Measurements from ENCODE around the gene DCXR. TPM values are rescaled to one million over a fixed set of nuclear protein-coding genes. Genes with fewer than 3 reads are reported as not detected.

DCXR gene
- total and polyA plus RNA-seq, 2 of the 13 experiments (the other 11 are each of a cell fraction or from before 2014, with no cell fraction given), result 287 to 311 TPM

GRCh38 chr17:81992306-81993102 lies 45.0 kb downstream of the DCXR start (continued):
- peak; percentile 98 for TF ChIP-seq ZNF589 (CRISPR knock-in tag; conservative IDR thresholded peaks at IDR 0.05)
- peak; percentile 88 for TF ChIP-seq EED (CRISPR knock-in tag; IDR thresholded peaks at IDR 0.05)
- peak; percentile 97 for TF ChIP-seq BORCS8-MEF2B (CRISPR knock-in tag; IDR thresholded peaks at IDR 0.05)
- TF ChIP-seq, protein P1, sequence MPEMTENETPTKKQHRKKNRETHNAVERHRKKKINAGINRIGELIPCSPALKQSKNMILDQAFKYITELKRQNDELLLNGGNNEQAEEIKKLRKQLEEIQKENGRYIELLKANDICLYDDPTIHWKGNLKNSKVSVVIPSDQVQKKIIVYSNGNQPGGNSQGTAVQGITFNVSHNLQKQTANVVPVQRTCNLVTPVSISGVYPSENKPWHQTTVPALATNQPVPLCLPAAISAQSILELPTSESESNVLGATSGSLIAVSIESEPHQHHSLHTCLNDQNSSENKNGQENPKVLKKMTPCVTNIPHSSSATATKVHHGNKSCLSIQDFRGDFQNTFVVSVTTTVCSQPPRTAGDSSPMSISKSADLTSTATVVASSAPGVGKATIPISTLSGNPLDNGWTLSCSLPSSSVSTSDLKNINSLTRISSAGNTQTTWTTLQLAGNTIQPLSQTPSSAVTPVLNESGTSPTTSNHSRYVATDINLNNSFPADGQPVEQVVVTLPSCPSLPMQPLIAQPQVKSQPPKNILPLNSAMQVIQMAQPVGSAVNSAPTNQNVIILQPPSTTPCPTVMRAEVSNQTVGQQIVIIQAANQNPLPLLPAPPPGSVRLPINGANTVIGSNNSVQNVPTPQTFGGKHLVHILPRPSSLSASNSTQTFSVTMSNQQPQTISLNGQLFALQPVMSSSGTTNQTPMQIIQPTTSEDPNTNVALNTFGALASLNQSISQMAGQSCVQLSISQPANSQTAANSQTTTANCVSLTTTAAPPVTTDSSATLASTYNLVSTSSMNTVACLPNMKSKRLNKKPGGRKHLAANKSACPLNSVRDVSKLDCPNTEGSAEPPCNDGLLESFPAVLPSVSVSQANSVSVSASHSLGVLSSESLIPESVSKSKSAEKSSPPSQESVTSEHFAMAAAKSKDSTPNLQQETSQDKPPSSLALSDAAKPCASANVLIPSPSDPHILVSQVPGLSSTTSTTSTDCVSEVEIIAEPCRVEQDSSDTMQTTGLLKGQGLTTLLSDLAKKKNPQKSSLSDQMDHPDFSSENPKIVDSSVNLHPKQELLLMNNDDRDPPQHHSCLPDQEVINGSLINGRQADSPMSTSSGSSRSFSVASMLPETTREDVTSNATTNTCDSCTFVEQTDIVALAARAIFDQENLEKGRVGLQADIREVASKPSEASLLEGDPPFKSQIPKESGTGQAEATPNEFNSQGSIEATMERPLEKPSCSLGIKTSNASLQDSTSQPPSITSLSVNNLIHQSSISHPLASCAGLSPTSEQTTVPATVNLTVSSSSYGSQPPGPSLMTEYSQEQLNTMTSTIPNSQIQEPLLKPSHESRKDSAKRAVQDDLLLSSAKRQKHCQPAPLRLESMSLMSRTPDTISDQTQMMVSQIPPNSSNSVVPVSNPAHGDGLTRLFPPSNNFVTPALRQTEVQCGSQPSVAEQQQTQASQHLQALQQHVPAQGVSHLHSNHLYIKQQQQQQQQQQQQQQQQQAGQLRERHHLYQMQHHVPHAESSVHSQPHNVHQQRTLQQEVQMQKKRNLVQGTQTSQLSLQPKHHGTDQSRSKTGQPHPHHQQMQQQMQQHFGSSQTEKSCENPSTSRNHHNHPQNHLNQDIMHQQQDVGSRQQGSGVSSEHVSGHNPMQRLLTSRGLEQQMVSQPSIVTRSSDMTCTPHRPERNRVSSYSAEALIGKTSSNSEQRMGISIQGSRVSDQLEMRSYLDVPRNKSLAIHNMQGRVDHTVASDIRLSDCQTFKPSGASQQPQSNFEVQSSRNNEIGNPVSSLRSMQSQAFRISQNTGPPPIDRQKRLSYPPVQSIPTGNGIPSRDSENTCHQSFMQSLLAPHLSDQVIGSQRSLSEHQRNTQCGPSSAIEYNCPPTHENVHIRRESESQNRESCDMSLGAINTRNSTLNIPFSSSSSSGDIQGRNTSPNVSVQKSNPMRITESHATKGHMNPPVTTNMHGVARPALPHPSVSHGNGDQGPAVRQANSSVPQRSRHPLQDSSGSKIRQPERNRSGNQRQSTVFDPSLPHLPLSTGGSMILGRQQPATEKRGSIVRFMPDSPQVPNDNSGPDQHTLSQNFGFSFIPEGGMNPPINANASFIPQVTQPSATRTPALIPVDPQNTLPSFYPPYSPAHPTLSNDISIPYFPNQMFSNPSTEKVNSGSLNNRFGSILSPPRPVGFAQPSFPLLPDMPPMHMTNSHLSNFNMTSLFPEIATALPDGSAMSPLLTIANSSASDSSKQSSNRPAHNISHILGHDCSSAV (CRISPR knock-in tag; IDR thresholded peaks at IDR 0.05; ENCODE audit: borderline replicate concordance), result peak; percentile 70; the same call in 1 of the 2 replicates
- TF ChIP-seq, protein P2, sequence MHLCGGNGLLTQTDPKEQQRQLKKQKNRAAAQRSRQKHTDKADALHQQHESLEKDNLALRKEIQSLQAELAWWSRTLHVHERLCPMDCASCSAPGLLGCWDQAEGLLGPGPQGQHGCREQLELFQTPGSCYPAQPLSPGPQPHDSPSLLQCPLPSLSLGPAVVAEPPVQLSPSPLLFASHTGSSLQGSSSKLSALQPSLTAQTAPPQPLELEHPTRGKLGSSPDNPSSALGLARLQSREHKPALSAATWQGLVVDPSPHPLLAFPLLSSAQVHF (CRISPR knock-in tag; IDR thresholded peaks at IDR 0.05), result peak; percentile 97
- TF ChIP-seq ZNF34 (CRISPR knock-in tag; IDR thresholded peaks at IDR 0.05; ENCODE audit: borderline replicate concordance), result no peak; the same call in 1 of the 2 replicates
- TF ChIP-seq, protein P3, sequence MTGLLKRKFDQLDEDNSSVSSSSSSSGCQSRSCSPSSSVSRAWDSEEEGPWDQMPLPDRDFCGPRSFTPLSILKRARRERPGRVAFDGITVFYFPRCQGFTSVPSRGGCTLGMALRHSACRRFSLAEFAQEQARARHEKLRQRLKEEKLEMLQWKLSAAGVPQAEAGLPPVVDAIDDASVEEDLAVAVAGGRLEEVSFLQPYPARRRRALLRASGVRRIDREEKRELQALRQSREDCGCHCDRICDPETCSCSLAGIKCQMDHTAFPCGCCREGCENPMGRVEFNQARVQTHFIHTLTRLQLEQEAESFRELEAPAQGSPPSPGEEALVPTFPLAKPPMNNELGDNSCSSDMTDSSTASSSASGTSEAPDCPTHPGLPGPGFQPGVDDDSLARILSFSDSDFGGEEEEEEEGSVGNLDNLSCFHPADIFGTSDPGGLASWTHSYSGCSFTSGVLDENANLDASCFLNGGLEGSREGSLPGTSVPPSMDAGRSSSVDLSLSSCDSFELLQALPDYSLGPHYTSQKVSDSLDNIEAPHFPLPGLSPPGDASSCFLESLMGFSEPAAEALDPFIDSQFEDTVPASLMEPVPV (CRISPR knock-in tag; IDR thresholded peaks at IDR 0.05), result peak; percentile 92; the same call in 1 of the 2 replicates
- TF ChIP-seq SIN3A (IDR thresholded peaks at IDR 0.05; ENCODE audit: borderline replicate concordance, low read depth, low read length), result no peak; the same call in 1 of the 2 replicates
- peak; percentile 75 for TF ChIP-seq ETV5 (CRISPR knock-in tag; IDR thresholded peaks at IDR 0.05; ENCODE audit: borderline replicate concordance)
- TF ChIP-seq, protein P4, sequence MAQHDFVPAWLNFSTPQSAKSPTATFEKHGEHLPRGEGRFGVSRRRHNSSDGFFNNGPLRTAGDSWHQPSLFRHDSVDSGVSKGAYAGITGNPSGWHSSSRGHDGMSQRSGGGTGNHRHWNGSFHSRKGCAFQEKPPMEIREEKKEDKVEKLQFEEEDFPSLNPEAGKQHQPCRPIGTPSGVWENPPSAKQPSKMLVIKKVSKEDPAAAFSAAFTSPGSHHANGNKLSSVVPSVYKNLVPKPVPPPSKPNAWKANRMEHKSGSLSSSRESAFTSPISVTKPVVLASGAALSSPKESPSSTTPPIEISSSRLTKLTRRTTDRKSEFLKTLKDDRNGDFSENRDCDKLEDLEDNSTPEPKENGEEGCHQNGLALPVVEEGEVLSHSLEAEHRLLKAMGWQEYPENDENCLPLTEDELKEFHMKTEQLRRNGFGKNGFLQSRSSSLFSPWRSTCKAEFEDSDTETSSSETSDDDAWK (CRISPR knock-in tag; IDR thresholded peaks at IDR 0.05), result no peak
- TF ChIP-seq FOXO1 (CRISPR knock-in tag; IDR thresholded peaks at IDR 0.05), result peak; percentile 90
- TF ChIP-seq, protein P5, sequence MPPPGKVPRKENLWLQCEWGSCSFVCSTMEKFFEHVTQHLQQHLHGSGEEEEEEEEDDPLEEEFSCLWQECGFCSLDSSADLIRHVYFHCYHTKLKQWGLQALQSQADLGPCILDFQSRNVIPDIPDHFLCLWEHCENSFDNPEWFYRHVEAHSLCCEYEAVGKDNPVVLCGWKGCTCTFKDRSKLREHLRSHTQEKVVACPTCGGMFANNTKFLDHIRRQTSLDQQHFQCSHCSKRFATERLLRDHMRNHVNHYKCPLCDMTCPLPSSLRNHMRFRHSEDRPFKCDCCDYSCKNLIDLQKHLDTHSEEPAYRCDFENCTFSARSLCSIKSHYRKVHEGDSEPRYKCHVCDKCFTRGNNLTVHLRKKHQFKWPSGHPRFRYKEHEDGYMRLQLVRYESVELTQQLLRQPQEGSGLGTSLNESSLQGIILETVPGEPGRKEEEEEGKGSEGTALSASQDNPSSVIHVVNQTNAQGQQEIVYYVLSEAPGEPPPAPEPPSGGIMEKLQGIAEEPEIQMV (CRISPR knock-in tag; IDR thresholded peaks at IDR 0.05; ENCODE audit: low read depth), result peak; percentile 93; the same call in 1 of the 2 replicates
